Liver (tissue), 9 donors: Measurements from ENCODE around the gene ZFAND3. TPM values are rescaled to one million over a fixed set of nuclear protein-coding genes. Genes with fewer than 3 reads are reported as not detected.

Experiments
- DNase-seq: peaks from one replicate; pipeline ENCODE4 v3.0.0-alpha.2; 2017; ENCODE audit warnings: low spot score
- H3K27ac ChIP-seq, 2 donors: one replicate each; pipeline ENCODE4 v1.7.0; 2013; ENCODE audit warnings: inconsistent platforms in 2 of 2, low read length in 2 of 2, control low read depth in 1 of 2, low read depth in 1 of 2, mild to moderate bottlenecking in 1 of 2
- H3K27me3 ChIP-seq, 4 donors: one replicate each; pipeline versions ENCODE4 v1.6.1 to v1.7.0; 2013; ENCODE audit warnings: low read length in 3 of 4, inconsistent platforms in 1 of 4, mild to moderate bottlenecking in 1 of 4, moderate library complexity in 1 of 4; ENCODE audit not compliant: control insufficient read depth in 4 of 4, insufficient read depth in 4 of 4
- H3K36me3 ChIP-seq, 4 donors: one replicate each; pipeline versions ENCODE4 v1.6.1 to v1.7.0; 2013; ENCODE audit warnings: low read length in 3 of 4, mild to moderate bottlenecking in 3 of 4, low read depth in 1 of 4, moderate library complexity in 1 of 4; ENCODE audit not compliant: control insufficient read depth in 4 of 4, insufficient read depth in 3 of 4
- H3K4me1 ChIP-seq, 4 donors: one replicate each; pipeline versions ENCODE4 v1.6.1 to v1.7.0; 2013; ENCODE audit warnings: low read length in 3 of 4, mild to moderate bottlenecking in 3 of 4, moderate library complexity in 1 of 4; ENCODE audit not compliant: control insufficient read depth in 4 of 4, insufficient read depth in 4 of 4
- H3K4me3 ChIP-seq, 3 donors: one replicate each; pipeline versions ENCODE4 v1.6.1 to v1.7.0; 2013; ENCODE audit warnings: low read length in 3 of 3, control low read depth in 1 of 3, low read depth in 1 of 3, mild to moderate bottlenecking in 1 of 3
- H3K9ac ChIP-seq, 2 donors: one replicate each; pipeline ENCODE4 v1.7.0; 2013; ENCODE audit warnings: low read length in 2 of 2, mild to moderate bottlenecking in 2 of 2, moderate library complexity in 2 of 2, control low read depth in 1 of 2, low read depth in 1 of 2
- H3K9me3 ChIP-seq, 4 donors: one replicate each; pipeline versions ENCODE4 v1.6.1 to v1.7.0; 2013; ENCODE audit warnings: low read length in 3 of 4; ENCODE audit not compliant: control insufficient read depth in 4 of 4
- EGR1 ChIP-seq, 2 donors: IDR thresholded peaks; 2 replicates each; pipeline ENCODE4 v1.6.1; 2016 to 2018; ENCODE audit warnings: antibody characterized with exemption in 2 of 2, low read depth in 2 of 2
- FOXA1 ChIP-seq: IDR thresholded peaks from 2 replicates; pipeline ENCODE4 v1.6.1; 2016; ENCODE audit warnings: antibody characterized with exemption
- FOXA2 ChIP-seq: IDR thresholded peaks from 2 replicates; pipeline ENCODE4 v1.6.1; 2016; ENCODE audit warnings: antibody characterized with exemption
- HNF4G ChIP-seq: IDR thresholded peaks from 2 replicates; pipeline ENCODE4 v1.6.1; 2016; ENCODE audit warnings: antibody characterized with exemption
- JUND ChIP-seq, 2 donors: IDR thresholded peaks; 2 replicates each; pipeline ENCODE4 v1.6.1; 2016; ENCODE audit warnings: antibody characterized with exemption in 2 of 2
- RAD21 ChIP-seq, 2 donors: IDR thresholded peaks; 2 replicates each; pipeline ENCODE4 v1.6.1; 2016; ENCODE audit warnings: antibody characterized with exemption in 2 of 2, mild to moderate bottlenecking in 2 of 2
- RXRA ChIP-seq, 2 donors: IDR thresholded peaks; 2 replicates each; pipeline ENCODE4 v1.6.1; 2017 to 2018; ENCODE audit warnings: antibody characterized with exemption in 2 of 2, mild to moderate bottlenecking in 1 of 2
- SP1 ChIP-seq: IDR thresholded peaks from 2 replicates; pipeline ENCODE4 v1.6.1; 2018; ENCODE audit warnings: antibody characterized with exemption, mild to moderate bottlenecking
- YY1 ChIP-seq: IDR thresholded peaks from 2 replicates; pipeline ENCODE4 v1.6.1; 2016; ENCODE audit warnings: antibody characterized with exemption, mild to moderate bottlenecking
- WGBS: extraction: QIAGEN DNeasy Blood & Tissue Kit; methylation state at CpG from one replicate; pipeline ENCODE4 v1.1.7; 2013; 5-methylcytosine and 5-hydroxymethylcytosine counted together
- polyA plus RNA-seq, 2 donors: library from polyadenylated mRNA; stranded (reverse) in 1 of 2; unstranded in 1 of 2; fragments of 200-250 nt in 1 of 2; fragments of >200 nt in 1 of 2; fragmentation: Nextera tagmentation in 1 of 2; extraction: Ambion mirVana in 1 of 2; gene quantifications; one replicate each; pipeline versions ENCODE4 v1.2.1 to v1.2.3, GENCODE V29; 2013 to 2015
- total RNA-seq, 2 donors: library from RNA; depleted of rRNA; stranded (reverse); fragments of >200 nt; gene quantifications; one replicate each; pipeline ENCODE4 v1.2.3, GENCODE V29; 2014
- TF ChIP-seq, protein P1 (sequence below): fragments of 150-350 bp; IDR thresholded peaks from 2 replicates; pipeline ENCODE4 v1.5.1; 2017; ENCODE audit warnings: improper control_type of control experiment, low read depth, low read length; ENCODE audit not compliant: missing input control
- TF ChIP-seq, protein P2 (sequence below): IDR thresholded peaks from 2 replicates; pipeline ENCODE4 v1.6.1; 2016; ENCODE audit warnings: antibody characterized with exemption, mild to moderate bottlenecking
- TF ChIP-seq, protein P3 (sequence below): IDR thresholded peaks from 2 replicates; pipeline ENCODE4 v1.6.1; 2016; ENCODE audit warnings: antibody characterized with exemption
- donor health status: healthy.
- donor health status: healthy.
- donor health status: healthy.
- donor health status: healthy.
- donor health status: healthy.

The ZFAND3 gene
- total and polyA plus RNA-seq, 4 donors = 7.7 to 37.5 (median 23.1) TPM

DNA sequence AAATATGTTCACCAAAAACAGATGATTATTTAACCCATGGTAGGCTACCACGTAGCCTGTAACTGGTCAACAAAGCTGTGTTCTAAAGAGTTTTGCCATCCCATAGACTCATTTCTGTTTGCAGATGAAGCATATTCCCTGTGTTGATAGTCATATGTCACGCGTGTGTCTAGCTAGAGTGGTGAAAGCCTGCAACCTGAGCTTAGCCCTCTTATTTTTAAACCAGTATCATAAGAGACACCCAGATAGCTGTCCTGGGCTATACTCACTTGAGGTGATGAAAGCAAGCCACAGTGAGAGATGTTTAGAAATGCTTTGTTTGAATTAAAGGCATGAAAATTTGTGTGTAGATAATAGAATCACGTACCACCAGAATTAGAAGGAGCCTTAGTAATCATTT, 307.8 kb downstream of the ZFAND3 start:
- 99% methylated on average over 4 of the region's 4 CpGs for WGBS
- no peaks in the 10 kb centered on the region for H3K4me1 ChIP-seq

DNA sequence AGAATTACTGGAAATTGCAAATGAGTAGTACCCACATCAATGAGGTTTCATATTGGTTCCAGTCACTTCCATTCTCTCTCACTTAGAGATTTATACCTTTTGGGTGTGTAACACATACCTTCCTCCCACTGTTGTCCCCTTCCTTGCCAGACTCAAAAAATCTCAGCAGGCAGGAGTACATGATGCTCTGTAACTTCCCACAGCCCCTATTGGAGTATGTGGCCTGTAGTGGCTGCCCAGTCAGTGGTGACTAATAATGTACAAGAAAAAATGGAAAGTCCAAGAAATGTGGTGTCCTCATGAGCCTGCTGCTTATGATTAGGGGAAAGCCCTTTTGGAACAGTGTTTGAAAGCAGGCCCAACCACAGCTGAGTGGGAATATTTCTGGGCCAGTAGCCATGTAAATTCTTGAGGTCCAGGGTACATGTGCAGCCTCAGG, 312.0 kb downstream of the ZFAND3 start:
- H3K36me3 ChIP-seq = peaks cover 0 to 5% (median under 1%) of the 10 kb centered on the region in 4 donors
- no peaks in the 10 kb centered on the region for H3K27me3 ChIP-seq
- no peak overlapping the region for H3K9ac ChIP-seq
- no peaks in the 10 kb centered on the region for H3K4me1 ChIP-seq
- H3K27ac ChIP-seq = peak overlapping the region in 1 of 2 donors; percentile 18
- no peak for DNase-seq
- TF ChIP-seq, protein P1, sequence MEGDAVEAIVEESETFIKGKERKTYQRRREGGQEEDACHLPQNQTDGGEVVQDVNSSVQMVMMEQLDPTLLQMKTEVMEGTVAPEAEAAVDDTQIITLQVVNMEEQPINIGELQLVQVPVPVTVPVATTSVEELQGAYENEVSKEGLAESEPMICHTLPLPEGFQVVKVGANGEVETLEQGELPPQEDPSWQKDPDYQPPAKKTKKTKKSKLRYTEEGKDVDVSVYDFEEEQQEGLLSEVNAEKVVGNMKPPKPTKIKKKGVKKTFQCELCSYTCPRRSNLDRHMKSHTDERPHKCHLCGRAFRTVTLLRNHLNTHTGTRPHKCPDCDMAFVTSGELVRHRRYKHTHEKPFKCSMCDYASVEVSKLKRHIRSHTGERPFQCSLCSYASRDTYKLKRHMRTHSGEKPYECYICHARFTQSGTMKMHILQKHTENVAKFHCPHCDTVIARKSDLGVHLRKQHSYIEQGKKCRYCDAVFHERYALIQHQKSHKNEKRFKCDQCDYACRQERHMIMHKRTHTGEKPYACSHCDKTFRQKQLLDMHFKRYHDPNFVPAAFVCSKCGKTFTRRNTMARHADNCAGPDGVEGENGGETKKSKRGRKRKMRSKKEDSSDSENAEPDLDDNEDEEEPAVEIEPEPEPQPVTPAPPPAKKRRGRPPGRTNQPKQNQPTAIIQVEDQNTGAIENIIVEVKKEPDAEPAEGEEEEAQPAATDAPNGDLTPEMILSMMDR = no peak
- TF ChIP-seq JUND (IDR thresholded peaks at IDR 0.05) (no peak), EGR1 (IDR thresholded peaks at IDR 0.05; ENCODE audit: low read depth in 2 of 2) (no peak), HNF4G (no peak), SP1 (no peak), RXRA (IDR thresholded peaks at IDR 0.05) (no peak), YY1 (no peak), FOXA1 (no peak), RAD21 (IDR thresholded peaks at IDR 0.05) (no peak)
- TF ChIP-seq, protein P2, sequence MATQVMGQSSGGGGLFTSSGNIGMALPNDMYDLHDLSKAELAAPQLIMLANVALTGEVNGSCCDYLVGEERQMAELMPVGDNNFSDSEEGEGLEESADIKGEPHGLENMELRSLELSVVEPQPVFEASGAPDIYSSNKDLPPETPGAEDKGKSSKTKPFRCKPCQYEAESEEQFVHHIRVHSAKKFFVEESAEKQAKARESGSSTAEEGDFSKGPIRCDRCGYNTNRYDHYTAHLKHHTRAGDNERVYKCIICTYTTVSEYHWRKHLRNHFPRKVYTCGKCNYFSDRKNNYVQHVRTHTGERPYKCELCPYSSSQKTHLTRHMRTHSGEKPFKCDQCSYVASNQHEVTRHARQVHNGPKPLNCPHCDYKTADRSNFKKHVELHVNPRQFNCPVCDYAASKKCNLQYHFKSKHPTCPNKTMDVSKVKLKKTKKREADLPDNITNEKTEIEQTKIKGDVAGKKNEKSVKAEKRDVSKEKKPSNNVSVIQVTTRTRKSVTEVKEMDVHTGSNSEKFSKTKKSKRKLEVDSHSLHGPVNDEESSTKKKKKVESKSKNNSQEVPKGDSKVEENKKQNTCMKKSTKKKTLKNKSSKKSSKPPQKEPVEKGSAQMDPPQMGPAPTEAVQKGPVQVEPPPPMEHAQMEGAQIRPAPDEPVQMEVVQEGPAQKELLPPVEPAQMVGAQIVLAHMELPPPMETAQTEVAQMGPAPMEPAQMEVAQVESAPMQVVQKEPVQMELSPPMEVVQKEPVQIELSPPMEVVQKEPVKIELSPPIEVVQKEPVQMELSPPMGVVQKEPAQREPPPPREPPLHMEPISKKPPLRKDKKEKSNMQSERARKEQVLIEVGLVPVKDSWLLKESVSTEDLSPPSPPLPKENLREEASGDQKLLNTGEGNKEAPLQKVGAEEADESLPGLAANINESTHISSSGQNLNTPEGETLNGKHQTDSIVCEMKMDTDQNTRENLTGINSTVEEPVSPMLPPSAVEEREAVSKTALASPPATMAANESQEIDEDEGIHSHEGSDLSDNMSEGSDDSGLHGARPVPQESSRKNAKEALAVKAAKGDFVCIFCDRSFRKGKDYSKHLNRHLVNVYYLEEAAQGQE = no peak
- TF ChIP-seq, protein P3, sequence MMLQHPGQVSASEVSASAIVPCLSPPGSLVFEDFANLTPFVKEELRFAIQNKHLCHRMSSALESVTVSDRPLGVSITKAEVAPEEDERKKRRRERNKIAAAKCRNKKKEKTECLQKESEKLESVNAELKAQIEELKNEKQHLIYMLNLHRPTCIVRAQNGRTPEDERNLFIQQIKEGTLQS = no peak
- H3K9me3 ChIP-seq = no peaks in the 10 kb centered on the region
- H3K4me3 ChIP-seq = no peak overlapping the region

More for the DNA sequence above, 307.8 kb downstream of the ZFAND3 start:
- TF ChIP-seq, protein P2 = no peak
- no peak for TF ChIP-seq FOXA2
- TF ChIP-seq, protein P3 = no peak
- no peak for TF ChIP-seq EGR1 (IDR thresholded peaks at IDR 0.05; ENCODE audit: low read depth in 2 of 2)
- no peak for TF ChIP-seq SP1
- no peak for TF ChIP-seq RAD21 (IDR thresholded peaks at IDR 0.05)
- no peak for DNase-seq
- H3K4me3 ChIP-seq = no peak overlapping the region
- H3K27ac ChIP-seq = no peak overlapping the region
- no peaks in the 10 kb centered on the region for H3K9me3 ChIP-seq
- H3K27me3 ChIP-seq = no peaks in the 10 kb centered on the region
- H3K36me3 ChIP-seq = peaks cover 2 to 6% (median 4%) of the 10 kb centered on the region in 4 donors
- H3K9ac ChIP-seq = no peak overlapping the region
